ENCODE results near the gene TTC7B.

DNA sequence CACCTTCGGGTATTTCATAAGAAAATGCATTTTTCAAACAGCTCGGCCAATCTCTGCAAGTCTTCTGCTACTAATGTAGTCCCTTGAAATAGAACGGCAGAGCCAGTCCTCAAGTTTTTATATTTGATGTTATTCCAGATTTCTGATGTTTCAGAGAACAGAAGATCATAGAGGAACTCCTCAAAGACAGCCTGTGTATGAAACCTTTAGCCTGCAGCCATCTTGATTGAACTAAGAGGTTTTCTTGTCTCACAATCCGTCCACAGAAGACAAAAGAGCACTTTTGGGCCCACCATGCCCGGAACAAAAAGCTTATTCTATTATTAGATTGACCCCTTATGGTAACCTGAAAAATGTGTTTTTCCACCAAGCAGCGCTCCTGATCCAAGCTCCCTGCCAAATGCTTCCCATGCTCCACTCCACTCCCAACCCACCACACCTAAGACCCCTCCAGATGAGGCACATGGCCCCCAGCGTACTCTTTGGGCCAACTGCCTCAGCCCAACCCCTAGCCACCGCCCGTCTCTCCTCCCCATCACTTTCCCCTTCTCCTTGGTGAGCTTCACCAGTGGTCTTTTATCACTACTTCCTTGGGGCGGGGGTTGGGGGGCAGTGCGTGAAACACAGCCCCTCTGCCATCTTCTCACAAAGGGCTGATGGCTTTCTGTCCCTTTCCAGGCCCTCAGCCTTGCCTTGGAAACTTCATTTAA is 243.6 kb downstream of the TTC7B start:
- no peak for TF ChIP-seq POLR2A (IDR thresholded peaks at IDR 0.05; ENCODE audit: extremely low read depth, insufficient read length)
- TF ChIP-seq, protein P1, sequence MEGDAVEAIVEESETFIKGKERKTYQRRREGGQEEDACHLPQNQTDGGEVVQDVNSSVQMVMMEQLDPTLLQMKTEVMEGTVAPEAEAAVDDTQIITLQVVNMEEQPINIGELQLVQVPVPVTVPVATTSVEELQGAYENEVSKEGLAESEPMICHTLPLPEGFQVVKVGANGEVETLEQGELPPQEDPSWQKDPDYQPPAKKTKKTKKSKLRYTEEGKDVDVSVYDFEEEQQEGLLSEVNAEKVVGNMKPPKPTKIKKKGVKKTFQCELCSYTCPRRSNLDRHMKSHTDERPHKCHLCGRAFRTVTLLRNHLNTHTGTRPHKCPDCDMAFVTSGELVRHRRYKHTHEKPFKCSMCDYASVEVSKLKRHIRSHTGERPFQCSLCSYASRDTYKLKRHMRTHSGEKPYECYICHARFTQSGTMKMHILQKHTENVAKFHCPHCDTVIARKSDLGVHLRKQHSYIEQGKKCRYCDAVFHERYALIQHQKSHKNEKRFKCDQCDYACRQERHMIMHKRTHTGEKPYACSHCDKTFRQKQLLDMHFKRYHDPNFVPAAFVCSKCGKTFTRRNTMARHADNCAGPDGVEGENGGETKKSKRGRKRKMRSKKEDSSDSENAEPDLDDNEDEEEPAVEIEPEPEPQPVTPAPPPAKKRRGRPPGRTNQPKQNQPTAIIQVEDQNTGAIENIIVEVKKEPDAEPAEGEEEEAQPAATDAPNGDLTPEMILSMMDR (IDR thresholded peaks at IDR 0.05; ENCODE audit: low read depth, low read length), result no peak
- TF ChIP-seq, protein P2, sequence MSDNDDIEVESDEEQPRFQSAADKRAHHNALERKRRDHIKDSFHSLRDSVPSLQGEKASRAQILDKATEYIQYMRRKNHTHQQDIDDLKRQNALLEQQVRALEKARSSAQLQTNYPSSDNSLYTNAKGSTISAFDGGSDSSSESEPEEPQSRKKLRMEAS (IDR thresholded peaks at IDR 0.05; ENCODE audit: low read depth, low read length), result no peak
- TF ChIP-seq MYC (IDR thresholded peaks at IDR 0.05; ENCODE audit: low read depth, low read length), result no peak

Data from NB4 (cell line).